Karpas-422 (cell line): ENCODE measurements around the gene HSD11B1. TPM values are rescaled to one million over a fixed set of nuclear protein-coding genes. Genes with fewer than 3 reads are reported as not detected.

ENCODE experiments used
- DNase-seq: peaks from one replicate; pipeline ENCODE4 v3.0.0-alpha.2; 2015
- H2AFZ ChIP-seq: fragments of 200-600 bp; sonication (generic); 2 replicates; pipeline ENCODE4 v1.6.1; 2014; ENCODE audit warnings: antibody characterized with exemption, low read length, mixed read lengths
- H3K27ac ChIP-seq: fragments of 200-600 bp; sonication (generic); 2 replicates; pipeline ENCODE4 v1.5.1; 2014; ENCODE audit warnings: mild to moderate bottlenecking, low read length, moderate library complexity
- H3K27me3 ChIP-seq: fragments of 200-600 bp; sonication (generic); 2 replicates; pipeline ENCODE4 v1.6.1; 2014; ENCODE audit warnings: low read length, mixed read lengths
- H3K36me3 ChIP-seq: fragments of 200-600 bp; sonication (generic); 2 replicates; pipeline ENCODE4 v1.6.1; 2014; ENCODE audit warnings: low read length, mixed read lengths; ENCODE audit not compliant: insufficient read depth
- H3K4me1 ChIP-seq: fragments of 200-600 bp; sonication (generic); 2 replicates; pipeline ENCODE4 v1.6.1; 2014; ENCODE audit warnings: mild to moderate bottlenecking, low read length, mixed read lengths
- H3K4me2 ChIP-seq: fragments of 200-600 bp; sonication (generic); 2 replicates; pipeline ENCODE4 v1.6.1; 2014; ENCODE audit warnings: low read length, low read depth, mild to moderate bottlenecking; ENCODE audit not compliant: poor library complexity, severe bottlenecking
- H3K4me3 ChIP-seq: fragments of 200-600 bp; sonication (generic); 2 replicates; pipeline ENCODE4 v1.5.1; 2014; ENCODE audit warnings: mild to moderate bottlenecking, antibody characterized with exemption, low read length, mixed read lengths
- H3K79me2 ChIP-seq: fragments of 200-600 bp; sonication (generic); 2 replicates; pipeline ENCODE4 v1.6.1; 2014; ENCODE audit warnings: mild to moderate bottlenecking, low read length, mixed read lengths
- H3K9ac ChIP-seq: fragments of 200-600 bp; sonication (generic); 2 replicates; pipeline ENCODE4 v1.6.0; 2014; ENCODE audit warnings: low read length
- H3K9me2 ChIP-seq: fragments of 200-600 bp; sonication (generic), shearing (Covaris generic); replicated peaks from 2 replicates; pipeline ENCODE4 v1.6.0; 2014; ENCODE audit warnings: mild to moderate bottlenecking, low read length, moderate library complexity; ENCODE audit not compliant: insufficient read depth
- H3K9me3 ChIP-seq: fragments of 300-700, 200-600 bp; sonication (generic); 2 replicates; pipeline ENCODE4 v1.6.1; 2014; ENCODE audit warnings: low read length, mixed read lengths
- H4K20me1 ChIP-seq: fragments of 200-600 bp; sonication (generic); 2 replicates; pipeline ENCODE4 v1.6.1; 2014; ENCODE audit warnings: mild to moderate bottlenecking, antibody characterized with exemption, low read length, low read depth; ENCODE audit not compliant: insufficient read depth
- total RNA-seq: library from RNA; depleted of rRNA; stranded (reverse); fragments of >200 nt; shearing (Covaris generic); gene quantifications from 2 replicates; pipeline ENCODE4 v1.2.3, GENCODE V29; 2014; ENCODE audit warnings: low replicate concordance

Gene HSD11B1
- total RNA-seq, 1 experiment from 2014 or later, result not detected

DNA sequence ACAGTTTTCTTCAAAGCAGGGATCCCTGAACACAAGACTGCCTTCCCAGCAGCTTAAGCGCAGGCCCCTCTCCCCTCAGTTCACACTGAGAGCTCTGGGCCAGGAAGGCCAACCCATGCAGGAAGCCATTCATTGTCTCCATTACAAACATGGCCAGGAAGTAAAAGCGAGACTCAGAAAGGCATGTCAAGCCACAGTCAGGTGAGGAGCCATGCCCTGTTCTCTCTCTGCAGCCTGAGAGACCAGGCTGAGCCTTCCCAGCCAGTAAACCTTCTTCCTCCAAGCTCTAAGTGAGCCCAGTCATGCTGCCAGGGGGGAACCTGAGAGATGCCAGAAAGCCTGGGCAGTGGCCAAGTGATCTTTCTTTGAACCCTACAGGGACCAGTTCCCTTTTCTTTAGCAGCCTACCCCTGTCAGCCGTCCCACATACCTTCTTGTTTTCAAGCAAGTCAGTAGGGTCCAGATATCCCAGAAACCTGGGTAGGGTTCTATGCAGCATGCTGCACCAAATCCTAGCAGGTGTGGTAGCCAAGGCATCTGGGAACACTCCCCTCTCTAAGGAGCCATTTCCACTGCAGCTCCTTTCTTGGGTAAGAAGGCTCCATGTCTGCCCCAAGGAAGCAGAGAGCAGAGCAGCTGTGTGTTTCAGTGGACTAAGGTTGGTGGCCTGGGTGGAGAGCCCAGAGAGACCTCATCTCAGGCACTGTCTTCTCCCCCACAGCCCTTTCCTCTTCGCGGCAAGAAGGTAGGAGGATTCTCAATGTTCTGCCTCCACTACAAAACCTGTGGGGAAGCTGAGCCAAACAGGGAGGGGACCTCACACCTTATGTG lies 52.2 kb downstream of the HSD11B1 start:
- no peaks in the 10 kb centered on the region for H3K79me2 ChIP-seq
- H3K4me2 ChIP-seq, result no peak overlapping the region
- H3K4me1 ChIP-seq, result peaks cover 6% of the 10 kb centered on the region

DNA sequence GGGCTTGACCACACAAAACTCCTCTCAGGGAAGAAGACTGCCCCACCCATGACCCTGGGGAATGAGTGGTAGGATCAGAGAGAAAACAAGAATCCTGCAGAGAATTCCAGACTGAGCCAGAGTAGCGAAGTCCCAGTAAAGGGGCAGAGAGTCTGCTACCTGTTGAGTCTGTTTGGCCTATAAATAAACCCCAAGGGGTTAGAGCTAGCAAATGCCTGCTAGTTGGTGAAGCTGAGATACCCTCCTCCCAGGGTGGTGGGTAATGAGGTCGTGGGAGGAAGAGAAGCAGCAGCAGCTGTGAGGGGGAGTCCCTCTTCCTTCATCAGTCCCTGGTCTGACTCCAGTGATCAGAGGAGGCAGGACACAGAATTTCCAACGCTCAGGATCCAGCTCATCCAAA lies 53.8 kb downstream of the HSD11B1 start:
- Histone ChIP-seq H2AFZ (no peak overlapping the region), H3K4me1 (peaks cover 6% of the 10 kb centered on the region), H3K27ac (no peak overlapping the region), H3K79me2 (no peaks in the 10 kb centered on the region), H4K20me1 (no peaks in the 10 kb centered on the region), H3K9ac (no peak overlapping the region), H3K9me2 (no peaks in the 10 kb centered on the region), H3K27me3 (no peaks in the 10 kb centered on the region), H3K4me3 (no peak overlapping the region), H3K4me2 (no peak overlapping the region), H3K36me3 (no peaks in the 10 kb centered on the region), H3K9me3 (no peaks in the 10 kb centered on the region)
- DNase-seq, result no peak

More for the DNA sequence above, 52.2 kb downstream of the HSD11B1 start:
- Histone ChIP-seq H3K9me2 (no peaks in the 10 kb centered on the region), H3K9ac (no peak overlapping the region), H3K4me3 (no peak overlapping the region), H3K27ac (no peak overlapping the region), H2AFZ (no peak overlapping the region), H3K36me3 (no peaks in the 10 kb centered on the region), H4K20me1 (no peaks in the 10 kb centered on the region), H3K9me3 (no peaks in the 10 kb centered on the region), H3K27me3 (no peaks in the 10 kb centered on the region)
- DNase-seq, result no peak

DNA sequence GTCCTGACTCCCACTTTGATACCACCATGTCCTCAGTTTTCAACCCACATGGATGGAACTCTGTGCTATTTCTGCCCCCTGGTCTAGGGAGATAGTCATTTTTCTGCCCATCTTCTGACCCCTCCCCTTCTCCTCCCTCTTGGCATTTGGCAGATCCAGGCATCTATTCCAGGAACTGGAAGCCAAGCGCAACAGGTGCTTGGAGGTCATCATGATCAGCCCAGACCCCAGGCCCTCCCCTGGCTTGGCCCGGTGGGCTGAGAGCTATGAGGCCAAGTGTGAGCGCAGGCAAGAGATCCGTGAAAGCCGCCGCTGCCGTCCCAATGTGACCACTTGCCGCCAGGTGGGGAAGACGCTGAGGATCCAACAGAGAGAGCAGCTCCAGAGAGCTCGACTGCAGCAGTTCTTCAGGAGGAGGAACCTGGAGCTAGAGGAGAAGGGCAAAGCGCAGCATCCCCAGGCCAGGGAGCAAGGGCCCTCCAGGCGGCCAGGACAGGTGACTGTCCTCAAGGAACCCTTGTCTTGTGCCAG lies 55.2 kb downstream of the HSD11B1 start:
- Histone ChIP-seq H3K79me2 (no peaks in the 10 kb centered on the region), H3K9me3 (no peaks in the 10 kb centered on the region), H4K20me1 (no peaks in the 10 kb centered on the region), H3K27ac (no peak overlapping the region), H3K27me3 (no peaks in the 10 kb centered on the region), H2AFZ (no peak overlapping the region), H3K9me2 (no peaks in the 10 kb centered on the region), H3K4me2 (no peak overlapping the region), H3K4me1 (peaks cover 6% of the 10 kb centered on the region), H3K4me3 (no peak overlapping the region), H3K9ac (no peak overlapping the region), H3K36me3 (no peaks in the 10 kb centered on the region)
- DNase-seq, result no peak

DNA sequence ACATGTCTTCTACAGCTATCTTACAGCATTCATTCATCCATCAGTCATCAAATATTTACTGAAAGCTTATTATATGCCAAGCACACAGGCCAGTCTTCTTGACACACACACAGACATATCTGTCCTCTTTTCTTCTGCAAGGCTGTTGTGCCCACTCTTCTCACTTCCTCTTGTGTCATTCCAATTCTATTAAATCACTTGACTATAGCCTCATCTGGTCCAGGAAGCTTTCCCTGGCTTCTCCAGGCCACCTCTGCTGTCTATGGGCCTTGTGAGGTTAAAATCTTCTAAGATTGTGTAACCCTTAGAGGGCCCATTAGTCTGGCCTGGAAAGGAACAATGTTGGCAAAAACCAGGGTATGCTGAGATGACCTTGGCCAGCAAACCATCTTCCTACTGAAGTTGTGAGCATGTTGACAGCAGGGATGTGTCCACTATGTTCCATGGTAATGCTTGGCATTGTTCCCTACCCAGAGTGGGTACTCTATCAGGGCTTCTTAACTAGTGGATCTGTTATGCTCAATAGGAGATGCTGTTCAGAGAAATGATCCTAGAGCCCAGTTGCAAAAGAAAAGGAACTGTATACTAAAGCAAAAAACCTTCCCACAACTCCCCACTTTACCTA lies 56.5 kb downstream of the HSD11B1 start:
- Histone ChIP-seq H2AFZ (no peak overlapping the region), H3K9me2 (no peaks in the 10 kb centered on the region), H3K4me3 (no peak overlapping the region), H3K4me1 (peaks cover 2% of the 10 kb centered on the region), H3K9me3 (no peaks in the 10 kb centered on the region), H4K20me1 (no peaks in the 10 kb centered on the region), H3K4me2 (no peak overlapping the region), H3K27ac (no peak overlapping the region), H3K9ac (no peak overlapping the region), H3K79me2 (no peaks in the 10 kb centered on the region), H3K36me3 (no peaks in the 10 kb centered on the region), H3K27me3 (no peaks in the 10 kb centered on the region)
- DNase-seq, result no peak

DNA sequence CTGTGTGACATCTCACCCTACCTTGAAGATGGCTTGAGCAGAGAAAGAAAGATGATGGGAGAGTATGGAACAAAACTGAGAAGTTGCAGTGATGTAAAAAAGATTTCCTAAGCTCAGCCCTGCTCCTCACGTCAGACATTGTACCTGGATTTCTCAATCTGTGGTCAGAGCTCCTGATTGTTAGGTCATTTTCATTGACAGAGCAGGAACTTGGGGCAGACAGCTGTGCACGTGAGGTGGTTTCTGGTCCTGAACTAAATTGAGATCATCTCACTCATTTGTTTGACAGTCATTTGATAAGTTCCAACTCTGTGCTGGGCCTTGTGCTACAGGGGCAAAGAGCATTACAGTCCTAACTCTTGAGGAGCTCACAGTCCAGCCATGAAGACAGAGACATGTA lies 61.4 kb downstream of the HSD11B1 start:
- Histone ChIP-seq H3K4me1 (no peaks in the 10 kb centered on the region), H3K79me2 (no peaks in the 10 kb centered on the region), H3K27ac (no peak overlapping the region), H3K36me3 (no peaks in the 10 kb centered on the region), H3K27me3 (no peaks in the 10 kb centered on the region), H3K4me2 (no peak overlapping the region), H3K4me3 (no peak overlapping the region), H3K9ac (no peak overlapping the region), H4K20me1 (no peaks in the 10 kb centered on the region), H2AFZ (no peak overlapping the region), H3K9me3 (no peaks in the 10 kb centered on the region), H3K9me2 (no peaks in the 10 kb centered on the region)
- no peak for DNase-seq

DNA sequence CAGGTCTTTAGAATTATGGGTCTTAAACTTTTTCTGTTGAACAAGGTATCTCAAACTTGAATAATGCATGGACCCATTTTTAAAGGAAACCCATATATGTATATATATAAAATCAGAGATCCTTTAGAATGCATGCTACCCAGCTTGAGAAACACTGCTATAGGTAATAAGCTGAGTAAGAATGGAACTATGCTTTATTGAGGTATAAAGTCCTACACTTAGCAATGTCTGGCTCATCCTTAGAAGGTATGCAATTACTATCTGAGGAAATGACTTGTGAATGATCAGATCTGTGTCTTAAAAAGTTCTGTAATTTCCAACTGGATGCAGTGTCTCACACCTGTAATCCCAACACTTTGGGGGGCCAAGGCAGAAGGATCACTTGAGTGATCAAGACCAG lies 62.5 kb downstream of the HSD11B1 start:
- Histone ChIP-seq H3K27ac (no peak overlapping the region), H3K79me2 (no peaks in the 10 kb centered on the region), H4K20me1 (no peaks in the 10 kb centered on the region), H3K9me3 (no peaks in the 10 kb centered on the region), H2AFZ (no peak overlapping the region), H3K27me3 (no peaks in the 10 kb centered on the region), H3K36me3 (no peaks in the 10 kb centered on the region), H3K4me1 (no peaks in the 10 kb centered on the region), H3K4me3 (no peak overlapping the region), H3K4me2 (no peak overlapping the region), H3K9ac (no peak overlapping the region), H3K9me2 (no peaks in the 10 kb centered on the region)
- no peak for DNase-seq

DNA sequence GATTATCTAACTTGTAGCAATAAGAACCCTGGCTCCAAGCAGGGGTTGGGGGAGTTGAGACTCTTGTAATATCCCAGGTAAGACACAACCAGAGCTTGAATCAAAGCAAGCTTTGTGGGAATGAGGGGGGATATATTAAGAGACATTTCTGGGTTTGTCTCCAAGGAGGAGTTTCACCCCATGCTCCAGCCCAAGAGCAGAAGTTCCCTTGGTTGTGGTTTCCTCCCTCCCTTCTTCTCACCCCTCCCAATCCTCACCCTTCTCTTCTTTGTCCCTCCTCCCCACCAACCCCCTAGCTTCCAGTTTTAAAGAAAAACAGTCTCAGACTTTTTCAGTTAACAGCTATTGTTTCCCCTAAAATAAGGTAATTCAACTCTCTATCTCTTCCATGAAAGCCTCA lies 63.1 kb downstream of the HSD11B1 start:
- Histone ChIP-seq H3K4me1 (no peaks in the 10 kb centered on the region), H2AFZ (no peak overlapping the region), H3K79me2 (no peaks in the 10 kb centered on the region), H3K27ac (no peak overlapping the region), H3K9me2 (no peaks in the 10 kb centered on the region), H3K9ac (no peak overlapping the region), H3K4me2 (no peak overlapping the region), H3K4me3 (no peak overlapping the region), H3K27me3 (no peaks in the 10 kb centered on the region), H3K36me3 (no peaks in the 10 kb centered on the region), H3K9me3 (no peaks in the 10 kb centered on the region), H4K20me1 (no peaks in the 10 kb centered on the region)
- DNase-seq, result no peak

DNA sequence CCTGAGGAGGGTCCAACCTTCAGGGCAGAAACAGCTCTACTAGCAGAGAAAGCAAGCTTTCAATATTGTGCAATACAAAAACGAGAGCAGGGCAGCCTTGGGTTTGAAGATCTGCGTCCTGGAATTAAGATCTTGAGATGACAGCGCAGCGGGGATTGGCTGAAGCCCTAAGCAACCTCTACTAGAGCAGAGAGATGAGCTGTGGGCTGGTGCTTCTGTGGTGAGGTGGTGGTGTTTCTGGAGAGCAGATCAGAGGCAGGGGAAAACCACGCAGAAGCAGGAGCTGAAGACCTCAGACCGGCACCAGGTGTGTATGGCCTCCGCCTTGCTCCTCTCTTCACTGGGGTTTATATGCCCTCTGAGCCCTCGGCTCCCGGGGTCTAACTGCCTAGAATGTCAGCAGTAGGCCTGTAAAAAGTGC lies 63.7 kb downstream of the HSD11B1 start:
- no peak for DNase-seq
- Histone ChIP-seq H2AFZ (no peak overlapping the region), H3K36me3 (no peaks in the 10 kb centered on the region), H3K9me3 (no peaks in the 10 kb centered on the region), H3K9me2 (no peaks in the 10 kb centered on the region), H3K4me2 (no peak overlapping the region), H3K9ac (no peak overlapping the region), H3K79me2 (no peaks in the 10 kb centered on the region), H4K20me1 (no peaks in the 10 kb centered on the region), H3K4me3 (no peak overlapping the region), H3K27ac (no peak overlapping the region), H3K27me3 (no peaks in the 10 kb centered on the region), H3K4me1 (no peaks in the 10 kb centered on the region)
